ENCODE data around the gene CNNM2. TPM values are rescaled to one million over a fixed set of nuclear protein-coding genes. Genes with fewer than 3 reads are reported as not detected.

CNNM2 gene
- total RNA-seq, 2 experiments from 2014 or later = 5.1 to 5.2 TPM

GRCh38 chr10:103096130-103096529 lies 178.0 kb downstream of the CNNM2 start:
- DNase-seq (no peak), ATAC-seq (no peak)
- peaks cover 4% of the 10 kb centered on the region for H3K4me1 Mint-ChIP-seq (ENCODE audit: low read depth)
- H3K27me3 Mint-ChIP-seq = no peaks in the 10 kb centered on the region
- H3K27ac Mint-ChIP-seq = peak overlapping the region; percentile 16
- POLR2A ChIA-PET = no interaction called here
- peaks cover 20% of the 10 kb centered on the region for H3K36me3 Mint-ChIP-seq (ENCODE audit: low read depth)
- CTCF ChIA-PET = no interaction called here
- TF ChIP-seq, protein P1, sequence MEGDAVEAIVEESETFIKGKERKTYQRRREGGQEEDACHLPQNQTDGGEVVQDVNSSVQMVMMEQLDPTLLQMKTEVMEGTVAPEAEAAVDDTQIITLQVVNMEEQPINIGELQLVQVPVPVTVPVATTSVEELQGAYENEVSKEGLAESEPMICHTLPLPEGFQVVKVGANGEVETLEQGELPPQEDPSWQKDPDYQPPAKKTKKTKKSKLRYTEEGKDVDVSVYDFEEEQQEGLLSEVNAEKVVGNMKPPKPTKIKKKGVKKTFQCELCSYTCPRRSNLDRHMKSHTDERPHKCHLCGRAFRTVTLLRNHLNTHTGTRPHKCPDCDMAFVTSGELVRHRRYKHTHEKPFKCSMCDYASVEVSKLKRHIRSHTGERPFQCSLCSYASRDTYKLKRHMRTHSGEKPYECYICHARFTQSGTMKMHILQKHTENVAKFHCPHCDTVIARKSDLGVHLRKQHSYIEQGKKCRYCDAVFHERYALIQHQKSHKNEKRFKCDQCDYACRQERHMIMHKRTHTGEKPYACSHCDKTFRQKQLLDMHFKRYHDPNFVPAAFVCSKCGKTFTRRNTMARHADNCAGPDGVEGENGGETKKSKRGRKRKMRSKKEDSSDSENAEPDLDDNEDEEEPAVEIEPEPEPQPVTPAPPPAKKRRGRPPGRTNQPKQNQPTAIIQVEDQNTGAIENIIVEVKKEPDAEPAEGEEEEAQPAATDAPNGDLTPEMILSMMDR (IDR thresholded peaks at IDR 0.05) = no peak
- intact Hi-C loops (cut with micrococcal nuclease) = no loop called here
- no peak overlapping the region for H3K4me3 Mint-ChIP-seq
- no peaks in the 10 kb centered on the region for H3K9me3 Mint-ChIP-seq

GRCh38 chr10:103098240-103098639 lies 180.1 kb downstream of the CNNM2 start:
- Mint-ChIP-seq H3K4me1 (ENCODE audit: low read depth) (peaks cover 4% of the 10 kb centered on the region), H3K36me3 (ENCODE audit: low read depth) (peaks cover 18% of the 10 kb centered on the region), H3K9me3 (no peaks in the 10 kb centered on the region), H3K27me3 (no peaks in the 10 kb centered on the region), H3K4me3 (no peak overlapping the region), H3K27ac (no peak overlapping the region)
- ChIA-PET CTCF (interaction anchor here (1.0 to 1.4 kb wide), 4 partner anchors 20 to 387 kb away, joined by 3 to 8 read pairs (median 4); partner anchors contain the start of gene CNNM2), POLR2A (interaction anchor here (1.0 kb wide), 1 partner anchor 18 kb away, joined by 3 read pairs; no protein-coding TSS in a partner anchor)
- TF ChIP-seq, protein P1 (IDR thresholded peaks at IDR 0.05) = no peak
- DNase-seq (no peak), ATAC-seq (no peak)
- intact Hi-C loops (cut with micrococcal nuclease) = no loop called here

- peaks cover 12% of the 10 kb centered on the region for H3K36me3 Mint-ChIP-seq (ENCODE audit: low read depth)
These were observed 182.5 kb downstream of the CNNM2 start for GRCh38 chr10:103100620-103101019.

GRCh38 chr10:103102195-103102594 lies 184.1 kb downstream of the CNNM2 start:
- DNase-seq (no peak), ATAC-seq (no peak)
- TF ChIP-seq, protein P1 (IDR thresholded peaks at IDR 0.05) = no peak
- no peaks in the 10 kb centered on the region for H3K27me3 Mint-ChIP-seq
- H3K4me3 Mint-ChIP-seq = no peak overlapping the region
- H3K27ac Mint-ChIP-seq = no peak overlapping the region
- ChIA-PET CTCF (interaction anchor here (1.3 to 1.6 kb wide), 2 partner anchors 16 to 267 kb away, joined by 4 read pairs; no protein-coding TSS in a partner anchor), POLR2A (no interaction called here)
- H3K9me3 Mint-ChIP-seq = no peaks in the 10 kb centered on the region
- no peaks in the 10 kb centered on the region for H3K4me1 Mint-ChIP-seq (ENCODE audit: low read depth)
- H3K36me3 Mint-ChIP-seq (ENCODE audit: low read depth) = peaks cover 7% of the 10 kb centered on the region
- intact Hi-C loops (cut with micrococcal nuclease) = no loop called here

More at GRCh38 chr10:103100620-103101019, 182.5 kb downstream of the CNNM2 start:
- ChIA-PET POLR2A (no interaction called here), CTCF (interaction anchor here (0.7 to 1.6 kb wide), 4 partner anchors 8 to 144 kb away, joined by 3 to 4 read pairs (median 4); no protein-coding TSS in a partner anchor)
- H3K27me3 Mint-ChIP-seq = no peaks in the 10 kb centered on the region
- H3K9me3 Mint-ChIP-seq = no peaks in the 10 kb centered on the region
- no peak for ATAC-seq
- DNase-seq = no peak
- TF ChIP-seq, protein P1 (IDR thresholded peaks at IDR 0.05) = no peak
- H3K27ac Mint-ChIP-seq = no peak overlapping the region
- H3K4me3 Mint-ChIP-seq = no peak overlapping the region
- intact Hi-C loops (cut with micrococcal nuclease) = no loop called here
- H3K4me1 Mint-ChIP-seq (ENCODE audit: low read depth) = peaks cover 4% of the 10 kb centered on the region

- TF ChIP-seq, protein P1 (IDR thresholded peaks at IDR 0.05) = no peak
- no peak overlapping the region for H3K27ac Mint-ChIP-seq
- CTCF ChIA-PET = interaction anchor here (4.2 kb wide), 1 partner anchor 140 kb away, joined by 17 read pairs; no protein-coding TSS in a partner anchor
- intact Hi-C loops (cut with micrococcal nuclease) = no loop called here
- POLR2A ChIA-PET = no interaction called here
- no peaks in the 10 kb centered on the region for H3K9me3 Mint-ChIP-seq
- H3K36me3 Mint-ChIP-seq (ENCODE audit: low read depth) = peaks cover 3% of the 10 kb centered on the region
- no peak overlapping the region for H3K4me3 Mint-ChIP-seq
- no peaks in the 10 kb centered on the region for H3K4me1 Mint-ChIP-seq (ENCODE audit: low read depth)
- no peak for DNase-seq
- ATAC-seq = no peak
- no peaks in the 10 kb centered on the region for H3K27me3 Mint-ChIP-seq
These were observed 185.9 kb downstream of the CNNM2 start for GRCh38 chr10:103103989-103104388.

Measured in activated CD8-positive, alpha-beta T cell treated with anti-CD3 and anti-CD28 coated beads for 36 hours (primary cell).